ENCODE results near the gene METAP2.

METAP2 gene

DNA sequence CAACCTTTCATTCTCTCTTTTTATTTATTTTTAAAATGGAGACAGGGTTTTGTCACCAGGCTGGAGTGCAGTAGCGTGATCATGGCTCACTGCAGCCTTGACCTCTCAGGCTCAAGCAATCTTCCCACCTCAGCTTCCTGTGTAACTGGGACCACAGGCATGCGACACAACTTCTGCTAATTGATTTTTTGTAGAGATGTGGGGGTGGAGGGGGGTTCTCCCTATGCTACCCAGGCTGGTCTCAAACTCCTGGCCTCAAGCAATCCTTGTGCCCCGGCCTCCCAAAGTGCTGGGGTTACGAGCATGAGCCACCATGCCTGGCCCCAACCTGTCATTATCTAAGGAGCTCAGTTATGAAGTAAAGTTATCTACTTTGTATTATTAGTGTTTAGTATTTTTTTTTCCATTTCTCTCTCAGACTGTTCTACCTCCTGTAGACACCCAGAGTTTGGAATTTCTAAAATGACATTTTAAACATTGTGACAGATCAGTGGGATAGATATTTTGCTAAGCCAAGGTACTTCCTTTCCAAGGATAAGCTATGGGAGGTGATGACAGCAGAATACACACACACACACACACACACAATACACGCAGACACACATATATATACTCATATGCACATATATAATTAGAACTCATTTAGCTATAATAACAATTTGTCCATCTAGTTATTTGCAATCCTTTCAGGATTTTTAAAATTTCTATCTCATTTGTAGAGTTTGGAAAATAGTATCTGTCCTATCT is 79.4 kb downstream of the METAP2 start:
- no peak for DNase-seq

DNA sequence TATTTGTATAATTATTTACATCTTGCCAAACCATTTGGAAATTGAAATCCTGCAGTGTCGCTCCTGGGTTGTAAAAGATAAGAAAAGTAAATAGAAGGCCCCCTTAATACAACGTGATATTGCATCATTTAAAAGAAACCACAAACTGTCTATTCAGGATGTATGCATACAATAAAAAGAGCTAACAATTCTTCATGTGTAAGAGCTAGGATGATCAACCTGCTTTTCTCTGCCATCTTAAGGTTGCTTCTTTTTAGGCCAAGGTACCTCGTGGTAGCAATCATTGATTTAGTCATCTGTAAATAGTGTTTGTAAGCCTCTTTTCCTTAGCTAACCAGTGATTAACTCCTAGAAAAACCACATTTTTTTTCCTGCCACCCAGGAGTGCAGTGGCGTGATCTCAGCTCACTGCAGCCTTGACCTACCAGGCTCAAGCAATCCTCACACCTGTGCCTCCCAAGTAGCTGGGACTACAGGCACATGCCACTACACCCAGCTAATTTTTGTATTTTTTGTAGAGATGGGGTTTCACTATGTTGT is 80.7 kb downstream of the METAP2 start:
- no peak for DNase-seq

DNA sequence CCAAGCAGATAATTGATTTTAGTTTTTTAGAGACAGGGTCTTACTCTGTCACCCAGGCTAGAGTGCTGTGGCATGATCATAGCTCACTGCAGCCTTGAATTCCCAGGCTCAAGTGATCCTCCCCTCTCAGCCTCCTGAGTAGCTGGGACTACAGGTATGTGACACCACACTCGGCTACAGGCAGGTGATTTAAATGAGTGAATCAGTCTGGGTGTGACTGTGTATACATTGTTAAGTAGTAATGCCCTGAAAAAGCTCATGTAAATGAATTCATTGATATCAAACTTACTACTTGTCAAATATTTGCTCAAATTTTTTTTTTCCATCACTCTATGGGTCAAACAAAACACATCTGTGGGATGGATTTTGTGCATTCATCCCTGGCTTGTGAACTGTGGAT is 83.7 kb downstream of the METAP2 start:
- no peak for DNase-seq

All from activated CD4-positive, CD25-positive, alpha-beta regulatory T cell (primary cell).